GM12892 (cell line): ENCODE measurements around the gene SLC38A6.

ENCODE experiments used
- DNase-seq: peaks from one replicate; pipeline ENCODE4 v3.0.0; 2011; ENCODE audit not compliant: insufficient read length
- FAIRE-seq: peaks from 2 replicates; lab custom pipeline; 2011; peaks lifted over from hg19 to GRCh38; lab: Jason Lieb, UNC
- POLR2A ChIP-seq: IDR thresholded peaks from 2 replicates; pipeline ENCODE4 v1.6.1; 2011; ENCODE audit warnings: low read depth, low read length, control low read depth
- POLR2AphosphoS5 ChIP-seq: IDR thresholded peaks from 2 replicates; pipeline ENCODE4 v1.6.1; 2011; ENCODE audit warnings: low read depth, low read length, control low read depth
- TAF1 ChIP-seq: IDR thresholded peaks from 2 replicates; pipeline ENCODE4 v1.6.1; 2011; ENCODE audit warnings: low read depth, mild to moderate bottlenecking, control low read depth, low read length, borderline replicate concordance

Gene SLC38A6

DNA sequence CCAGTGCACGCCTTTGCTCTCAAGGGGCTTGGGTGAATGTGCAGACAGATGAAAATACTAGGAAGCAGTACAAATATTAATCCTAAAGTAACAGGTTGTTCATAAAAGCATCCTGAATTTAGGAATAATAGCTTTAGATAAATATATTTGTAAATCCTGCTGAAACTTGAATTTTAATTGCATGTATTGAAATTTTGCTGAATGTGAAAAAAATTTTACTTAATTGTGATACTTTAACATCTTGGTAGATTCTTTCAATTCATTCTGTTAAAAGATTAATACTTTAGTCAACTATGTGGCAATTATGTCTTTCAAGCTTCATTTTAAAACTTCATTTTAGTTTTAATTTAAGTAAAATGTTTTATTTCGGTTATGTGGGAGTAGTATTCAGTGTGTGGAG lies 5.5 kb downstream of the SLC38A6 start:
- no peak for FAIRE-seq
- DNase-seq = no peak
- TF ChIP-seq TAF1 (no peak), POLR2AphosphoS5 (no peak), POLR2A (no peak)

- no peak for TF ChIP-seq POLR2A
- no peak for TF ChIP-seq POLR2AphosphoS5
- no peak for TF ChIP-seq TAF1
- FAIRE-seq (no peak), DNase-seq (no peak)
Observed at GRCh38 chr14:60989599-60989998, 8.6 kb downstream of the SLC38A6 start.

DNA sequence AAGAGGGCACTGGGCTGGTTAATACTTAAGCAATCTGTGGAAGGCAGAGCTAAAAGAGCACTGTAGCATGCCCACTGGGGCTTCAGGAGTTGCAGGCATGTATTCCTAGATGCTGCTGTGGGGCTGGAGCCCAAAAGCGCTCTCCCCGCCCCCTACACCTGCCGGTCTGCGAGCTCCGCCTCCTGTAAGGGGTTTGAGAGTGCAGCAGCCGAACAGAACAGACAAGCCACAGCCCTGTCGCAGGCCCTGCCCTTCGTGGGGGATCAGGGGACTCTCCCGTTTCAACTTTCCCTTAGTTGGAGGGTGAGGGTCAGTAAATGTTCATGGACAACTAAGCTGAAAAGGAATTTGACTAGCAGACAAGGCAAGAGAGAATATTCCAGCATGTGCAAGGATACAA lies 17.6 kb downstream of the SLC38A6 start:
- DNase-seq (no peak), FAIRE-seq (no peak)
- TF ChIP-seq POLR2AphosphoS5 (no peak), POLR2A (no peak), TAF1 (no peak)

DNA sequence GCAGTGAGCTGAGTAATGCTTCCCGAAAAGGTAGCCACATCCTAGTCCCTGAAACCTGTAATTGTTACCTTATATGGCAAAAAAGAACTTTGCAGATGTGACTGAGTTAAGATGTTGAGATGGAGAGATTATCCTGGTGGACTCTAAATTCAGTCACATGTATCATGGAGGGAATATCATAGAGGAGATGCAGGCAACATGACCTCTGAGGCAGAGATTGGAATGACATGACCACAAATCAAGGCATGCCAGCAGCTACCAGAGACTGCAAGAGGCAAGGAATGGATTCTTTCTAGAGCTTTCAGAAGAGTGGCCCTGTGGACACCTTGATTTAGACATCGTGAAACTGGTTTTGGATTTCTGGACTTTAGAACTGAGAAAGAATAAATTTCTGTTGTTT lies 18.5 kb downstream of the SLC38A6 start:
- TF ChIP-seq TAF1 (no peak), POLR2AphosphoS5 (no peak), POLR2A (no peak)
- FAIRE-seq (no peak), DNase-seq (no peak)

DNA sequence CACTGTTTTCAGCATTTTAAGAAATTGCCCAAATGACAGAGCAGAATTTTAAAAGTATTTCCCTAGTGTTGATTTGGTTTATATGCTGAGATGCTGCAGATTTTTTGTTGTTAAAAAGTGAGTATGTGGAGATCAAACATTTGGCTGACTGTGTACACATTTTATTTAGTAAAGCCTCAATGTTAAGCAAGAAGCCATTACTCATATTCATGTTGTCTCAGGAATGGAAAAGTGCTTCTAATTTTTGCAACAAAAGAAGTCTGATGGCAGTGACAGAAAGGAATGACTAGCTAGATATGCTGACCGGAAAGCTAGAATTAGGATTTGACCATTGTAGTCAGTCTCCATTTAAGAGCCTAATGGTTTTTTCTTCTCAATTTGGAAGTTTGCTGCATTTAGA lies 22.5 kb downstream of the SLC38A6 start:
- FAIRE-seq (no peak), DNase-seq (no peak)
- TF ChIP-seq TAF1 (no peak), POLR2A (no peak), POLR2AphosphoS5 (no peak)

- TF ChIP-seq TAF1 (no peak), POLR2A (no peak), POLR2AphosphoS5 (no peak)
- DNase-seq (no peak), FAIRE-seq (no peak)
Observed at GRCh38 chr14:61019537-61019936, 38.5 kb downstream of the SLC38A6 start.

DNA sequence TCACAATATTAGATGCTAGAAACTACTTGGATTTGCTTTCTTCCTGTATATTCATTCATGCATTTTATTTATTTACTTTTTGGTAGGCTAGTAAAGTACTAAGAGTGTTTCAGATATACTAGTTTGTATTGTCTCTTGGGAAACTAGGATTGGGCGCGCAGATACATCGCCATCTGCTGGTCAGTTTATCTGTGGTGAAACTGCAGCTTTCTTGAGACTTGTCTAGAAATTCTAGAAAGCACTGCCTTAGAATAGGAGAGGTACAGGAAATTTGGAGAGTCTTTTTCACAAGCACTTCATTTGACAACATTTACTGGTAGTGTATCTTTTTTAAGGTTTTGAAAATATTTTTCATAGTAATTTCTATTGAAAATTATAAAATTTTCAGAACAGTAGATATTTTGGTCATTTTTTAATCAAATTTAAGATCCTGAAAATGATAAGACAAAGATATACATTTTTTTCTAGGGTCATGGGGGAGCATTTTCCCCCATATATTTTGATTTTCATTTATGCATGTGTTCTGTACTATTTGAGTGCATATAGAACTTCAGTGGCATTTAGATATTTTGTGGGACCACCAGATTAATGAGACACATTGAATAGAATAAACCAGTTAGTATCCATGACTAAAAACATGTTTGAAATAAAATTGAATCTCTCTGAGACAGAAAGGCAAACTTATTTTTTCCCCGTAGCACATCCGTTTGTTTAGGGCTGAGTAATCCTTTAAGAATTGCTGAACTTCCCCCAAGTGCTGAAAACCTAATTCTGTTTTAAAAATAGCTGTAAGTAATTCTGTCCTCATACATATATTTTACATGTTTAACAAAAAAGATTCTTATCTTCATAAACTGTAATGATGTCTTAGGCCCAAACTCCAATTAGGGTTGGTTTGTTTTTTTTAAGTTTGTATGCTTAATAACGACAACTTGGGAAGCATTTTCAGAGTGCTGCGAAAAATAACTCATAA lies 44.5 kb downstream of the SLC38A6 start:
- no peak for TF ChIP-seq TAF1
- TF ChIP-seq POLR2A = no peak
- no peak for TF ChIP-seq POLR2AphosphoS5
- DNase-seq = no peak
- FAIRE-seq = peak; percentile 36

DNA sequence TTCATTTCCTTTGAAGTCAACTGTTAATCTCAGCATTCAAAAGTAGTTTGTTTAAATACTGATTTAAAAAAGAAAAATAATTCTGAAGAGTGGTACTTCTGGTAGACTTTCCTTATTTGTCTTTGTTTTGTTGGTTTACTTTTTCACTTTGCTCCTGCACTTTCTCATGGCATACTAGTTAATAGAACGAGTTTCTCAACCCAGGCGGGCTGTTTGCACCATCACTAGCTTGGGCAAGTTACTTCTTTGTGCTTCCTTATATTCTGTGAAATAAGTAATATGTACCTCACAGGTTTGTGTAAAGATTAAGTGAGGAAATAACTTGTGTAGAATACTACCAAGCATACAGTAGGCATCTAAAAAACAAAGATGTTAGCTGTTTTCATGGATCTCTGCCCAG lies 45.5 kb downstream of the SLC38A6 start:
- FAIRE-seq (no peak), DNase-seq (no peak)
- TF ChIP-seq POLR2A (no peak), POLR2AphosphoS5 (no peak), TAF1 (no peak)

- no peak for DNase-seq
- no peak for FAIRE-seq
- TF ChIP-seq POLR2A (no peak), POLR2AphosphoS5 (no peak), TAF1 (no peak)
Observed at GRCh38 chr14:61031026-61031425, 50.0 kb downstream of the SLC38A6 start.

DNA sequence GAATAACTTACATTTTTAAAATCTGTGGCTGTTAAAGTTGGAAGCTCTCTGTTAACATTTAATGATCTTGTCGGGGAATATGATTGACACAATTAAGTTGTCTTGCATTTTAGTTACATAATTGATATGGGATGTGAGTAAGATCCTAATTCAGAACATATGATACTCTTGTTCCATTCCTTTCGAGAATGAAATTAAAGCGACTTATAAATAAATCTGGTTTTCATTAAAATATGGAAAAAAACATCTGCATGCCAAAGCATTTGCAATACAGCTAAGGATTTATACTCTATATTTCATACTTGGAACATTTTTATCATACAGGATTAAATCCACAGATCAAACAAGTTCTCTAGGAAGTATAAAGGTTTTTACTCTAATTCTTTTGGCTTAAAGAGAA lies 52.0 kb downstream of the SLC38A6 start:
- TF ChIP-seq POLR2A = no peak
- TF ChIP-seq POLR2AphosphoS5 = no peak
- no peak for TF ChIP-seq TAF1
- FAIRE-seq = no peak
- DNase-seq = no peak

- TF ChIP-seq TAF1 = no peak
- no peak for TF ChIP-seq POLR2AphosphoS5
- no peak for TF ChIP-seq POLR2A
- FAIRE-seq (no peak), DNase-seq (no peak)
Observed at GRCh38 chr14:61033855-61034254, 52.8 kb downstream of the SLC38A6 start.
